ENCODE data around the gene QRSL1.
A peak's percentile ranks its signal among the peaks of the same experiment; 100 is the strongest.
"Not testable (repeated sequence)": the region's sequence is repeated elsewhere in the genome, so short reads cannot be mapped to it uniquely, and the experiment has no call there.

Gene QRSL1

DNA sequence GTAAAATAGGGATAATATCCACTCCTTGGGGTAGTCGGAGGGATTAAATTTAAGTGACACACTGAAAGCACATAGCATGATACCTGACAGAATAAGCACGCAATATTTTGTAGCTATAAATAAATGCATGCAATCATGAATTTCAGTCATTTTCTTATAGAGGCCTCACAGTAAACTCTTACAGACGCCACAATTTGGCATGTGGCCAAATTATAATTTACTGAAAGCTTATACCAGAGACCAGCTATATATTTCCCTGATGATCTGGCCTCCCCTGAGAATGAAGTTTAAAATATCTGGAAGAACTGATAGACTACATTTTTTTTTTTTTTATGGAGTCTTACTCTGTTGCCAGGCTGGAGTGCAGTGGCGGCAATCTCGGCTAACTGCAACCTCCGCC, 40.9 kb downstream of the QRSL1 start:
- in situ Hi-C loops (cut with HindIII; ENCODE audit: low pct_unique_long_range_greater_than_20kb, low sequenced_read_pairs): no loop called here
- TF ChIP-seq JUND (IDR thresholded peaks at IDR 0.05; ENCODE audit: low read depth): no peak
- DNase-seq (ENCODE audit: low read depth in 1 of 2, low spot score in 1 of 2): no peak

GRCh38 chr6:106671651-106672050, 42.3 kb downstream of the QRSL1 start:
- DNase-seq (ENCODE audit: low read depth in 1 of 2, low spot score in 1 of 2): no peak
- no peak for TF ChIP-seq JUND (IDR thresholded peaks at IDR 0.05; ENCODE audit: low read depth)
- in situ Hi-C loops (cut with HindIII; ENCODE audit: low pct_unique_long_range_greater_than_20kb, low sequenced_read_pairs): no loop called here

DNA sequence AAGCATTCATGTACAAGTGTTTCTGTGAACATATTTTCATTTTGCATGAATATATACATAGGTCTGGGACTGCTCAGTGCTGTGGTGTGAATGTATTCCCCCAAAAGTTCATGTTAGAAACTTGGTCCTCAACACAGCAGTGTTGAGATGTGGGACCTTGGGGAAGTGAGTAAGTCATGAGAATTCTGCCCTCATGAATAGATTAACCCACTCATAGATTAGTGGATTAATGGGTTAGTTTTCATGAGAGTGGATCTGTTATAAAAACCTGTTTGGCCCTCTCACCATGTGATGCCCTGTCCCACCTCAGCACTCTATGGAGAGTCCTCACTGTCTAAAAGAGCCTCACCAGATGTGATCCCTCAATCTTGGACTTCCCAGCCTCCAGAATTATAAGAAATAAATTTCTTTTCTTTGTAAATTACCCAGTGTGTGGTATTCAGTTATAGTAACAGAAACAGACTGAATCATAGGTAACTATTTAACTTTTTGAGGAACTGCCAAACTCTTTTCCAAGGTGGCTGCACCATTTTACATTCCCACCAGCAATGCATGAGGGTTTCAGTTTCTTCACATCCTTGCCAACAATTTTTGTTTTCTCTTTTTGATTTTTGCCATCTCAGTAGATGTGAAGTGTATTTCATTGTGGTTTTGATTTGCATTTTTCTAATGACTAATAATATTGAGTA, 45.3 kb downstream of the QRSL1 start:
- in situ Hi-C loops (cut with HindIII; ENCODE audit: low pct_unique_long_range_greater_than_20kb, low sequenced_read_pairs): no loop called here
- DNase-seq (ENCODE audit: low read depth in 1 of 2, low spot score in 1 of 2): no peak
- no peak for TF ChIP-seq JUND (IDR thresholded peaks at IDR 0.05; ENCODE audit: low read depth)

- in situ Hi-C loops (cut with HindIII; ENCODE audit: low pct_unique_long_range_greater_than_20kb, low sequenced_read_pairs): no loop called here
- DNase-seq (ENCODE audit: low read depth in 1 of 2, low spot score in 1 of 2): no peak
- TF ChIP-seq JUND (IDR thresholded peaks at IDR 0.05; ENCODE audit: low read depth): no peak
These were observed 47.9 kb downstream of the QRSL1 start for GRCh38 chr6:106677282-106677681.

DNA sequence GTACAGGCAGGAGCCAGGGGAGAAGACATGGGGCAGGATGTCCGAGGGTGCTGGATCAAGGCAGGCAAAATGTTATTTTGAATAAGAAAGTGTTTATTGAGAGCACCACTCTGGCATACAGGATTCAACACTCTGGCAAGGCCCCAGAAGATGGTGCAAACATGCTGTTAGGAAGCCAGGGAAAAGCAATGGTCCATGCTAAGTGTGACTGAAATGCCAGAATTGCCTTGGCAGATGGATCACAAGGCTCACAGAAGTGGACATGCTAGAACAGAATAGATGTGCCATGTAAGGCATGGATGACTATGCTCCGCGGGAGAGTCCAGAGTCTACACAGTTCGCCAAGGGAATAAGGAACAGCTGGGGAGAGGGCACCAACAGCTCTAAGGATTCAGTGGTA, 54.6 kb downstream of the QRSL1 start:
- in situ Hi-C loops (cut with HindIII; ENCODE audit: low pct_unique_long_range_greater_than_20kb, low sequenced_read_pairs): no loop called here
- no peak for TF ChIP-seq JUND (IDR thresholded peaks at IDR 0.05; ENCODE audit: low read depth)
- no peak for DNase-seq (ENCODE audit: low read depth in 1 of 2, low spot score in 1 of 2)

GRCh38 chr6:106685833-106686232, 56.5 kb downstream of the QRSL1 start:
- DNase-seq (ENCODE audit: low read depth in 1 of 2, low spot score in 1 of 2): no peak
- in situ Hi-C loops (cut with HindIII; ENCODE audit: low pct_unique_long_range_greater_than_20kb, low sequenced_read_pairs): no loop called here
- no peak for TF ChIP-seq JUND (IDR thresholded peaks at IDR 0.05; ENCODE audit: low read depth)

DNA sequence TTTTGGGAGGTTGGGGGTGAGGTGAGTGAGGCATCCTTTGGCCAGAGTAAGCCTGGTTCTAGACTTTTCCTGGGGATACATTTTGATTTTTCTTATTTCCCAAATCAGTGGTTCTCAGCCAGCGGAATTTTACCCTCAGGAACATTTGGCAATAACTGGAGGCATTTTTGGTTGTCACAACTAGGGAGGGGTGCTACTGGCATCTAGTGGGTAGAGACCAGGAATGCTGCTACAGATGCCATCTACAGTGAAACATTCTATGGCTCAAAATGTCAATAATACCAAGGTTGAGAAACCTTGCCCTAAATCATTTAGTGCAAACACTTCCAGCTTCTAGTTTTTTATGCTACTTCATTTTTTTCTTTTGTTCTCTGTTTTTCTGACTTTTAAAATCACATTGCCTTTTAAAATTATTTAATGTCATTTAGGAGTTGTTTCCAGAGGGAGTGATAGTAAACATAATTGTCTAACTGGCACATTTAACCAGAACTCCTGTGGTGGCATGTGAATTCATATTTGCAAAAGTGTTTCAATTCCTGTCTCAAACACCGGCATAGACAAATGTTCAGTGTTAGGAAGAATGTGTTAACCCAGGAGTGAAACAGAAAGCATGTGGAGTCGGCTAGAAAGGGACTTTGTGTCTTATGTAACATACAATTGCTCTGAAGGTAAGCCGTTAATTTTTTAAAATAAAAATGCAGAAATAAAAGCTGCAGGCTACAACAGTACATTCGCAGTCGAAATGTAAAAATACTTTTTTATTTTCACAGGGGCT, 59.0 kb downstream of the QRSL1 start:
- in situ Hi-C loops (cut with HindIII; ENCODE audit: low pct_unique_long_range_greater_than_20kb, low sequenced_read_pairs): no loop called here
- peak; percentile 81 for TF ChIP-seq JUND (IDR thresholded peaks at IDR 0.05; ENCODE audit: low read depth)
- DNase-seq (ENCODE audit: low read depth in 1 of 2, low spot score in 1 of 2): peak in 1 of 2 experiments; percentile 94

GRCh38 chr6:106692112-106692818, 62.9 kb downstream of the QRSL1 start:
- peak in 1 of 2 experiments; percentile 51 for DNase-seq (ENCODE audit: low read depth in 1 of 2, low spot score in 1 of 2)
- in situ Hi-C loops (cut with HindIII; ENCODE audit: low pct_unique_long_range_greater_than_20kb, low sequenced_read_pairs): no loop called here
- TF ChIP-seq JUND (IDR thresholded peaks at IDR 0.05; ENCODE audit: low read depth): no peak

GRCh38 chr6:106692819-106693208, 63.4 kb downstream of the QRSL1 start:
- DNase-seq (ENCODE audit: low read depth in 1 of 2, low spot score in 1 of 2): no peak
- in situ Hi-C loops (cut with HindIII; ENCODE audit: low pct_unique_long_range_greater_than_20kb, low sequenced_read_pairs): no loop called here
- TF ChIP-seq JUND (IDR thresholded peaks at IDR 0.05; ENCODE audit: low read depth): no peak

GRCh38 chr6:106693418-106693817, 64.0 kb downstream of the QRSL1 start:
- DNase-seq (ENCODE audit: low read depth in 1 of 2, low spot score in 1 of 2): no peak
- in situ Hi-C loops (cut with HindIII; ENCODE audit: low pct_unique_long_range_greater_than_20kb, low sequenced_read_pairs): no loop called here
- TF ChIP-seq JUND (IDR thresholded peaks at IDR 0.05; ENCODE audit: low read depth): no peak

GRCh38 chr6:106694343-106694742, 65.0 kb downstream of the QRSL1 start:
- TF ChIP-seq JUND (IDR thresholded peaks at IDR 0.05; ENCODE audit: low read depth): no peak
- in situ Hi-C loops (cut with HindIII; ENCODE audit: low pct_unique_long_range_greater_than_20kb, low sequenced_read_pairs): no loop called here
- no peak for DNase-seq (ENCODE audit: low read depth in 1 of 2, low spot score in 1 of 2)

DNA sequence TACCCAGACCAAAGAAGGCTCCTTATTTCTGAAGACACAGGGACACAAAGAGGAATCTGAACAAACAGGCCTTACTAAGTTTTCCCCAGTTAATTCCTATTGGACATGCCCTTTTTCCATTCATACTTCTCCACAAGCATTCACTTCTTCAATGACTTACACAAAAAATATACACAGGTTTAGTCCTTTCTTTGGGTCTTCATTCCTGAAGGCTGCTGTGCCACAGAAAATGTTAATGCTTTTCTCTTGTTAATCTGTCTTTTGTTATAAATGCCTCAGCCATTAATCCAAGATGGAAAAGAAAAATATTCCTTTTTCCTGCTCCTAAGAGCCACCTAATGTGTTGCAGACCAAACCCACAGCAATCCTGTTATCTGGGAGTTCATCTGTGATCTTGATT, 71.2 kb downstream of the QRSL1 start:
- TF ChIP-seq JUND (IDR thresholded peaks at IDR 0.05; ENCODE audit: low read depth): no peak
- DNase-seq (ENCODE audit: low read depth in 1 of 2, low spot score in 1 of 2): no peak
- in situ Hi-C loops (cut with HindIII; ENCODE audit: low pct_unique_long_range_greater_than_20kb, low sequenced_read_pairs): no loop called here

- DNase-seq (ENCODE audit: low read depth in 1 of 2, low spot score in 1 of 2); in situ Hi-C loops (cut with HindIII; ENCODE audit: low pct_unique_long_range_greater_than_20kb, low sequenced_read_pairs): not testable (repeated sequence)
These were observed 71.8 kb downstream of the QRSL1 start for GRCh38 chr6:106701201-106701600.

Data from T47D (cell line).